ENCODE data around the gene HHIP.
"Not testable (repeated sequence)": the region's sequence is repeated elsewhere in the genome, so short reads cannot be mapped to it uniquely, and the experiment has no call there.

DNA sequence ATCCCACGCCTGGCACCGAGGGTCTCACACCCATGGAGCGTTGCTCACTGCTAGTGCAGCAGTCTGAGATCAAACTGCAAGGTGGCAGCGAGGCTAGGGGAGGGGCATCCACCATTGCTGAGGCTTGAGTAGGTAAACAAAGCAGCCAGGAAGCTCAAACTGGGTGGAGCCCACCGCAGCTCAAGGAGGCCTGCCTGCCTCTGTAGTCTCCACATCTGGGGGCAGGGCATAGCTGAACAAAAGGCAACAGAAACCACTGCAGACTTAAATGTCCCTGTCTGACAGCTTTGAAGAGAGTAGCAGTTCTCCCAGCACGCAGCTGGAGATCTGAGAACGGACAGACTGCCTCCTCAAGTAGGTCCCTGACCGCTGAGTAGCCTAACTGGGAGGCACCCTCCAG, 146.0 kb downstream of the HHIP start:
- not testable (repeated sequence) for TF ChIP-seq CTCF, POLR2A (IDR thresholded peaks at IDR 0.05)
